Natural killer cell (primary cell): ENCODE measurements around the gene MRPL28. TPM values are rescaled to one million over a fixed set of nuclear protein-coding genes. Genes with fewer than 3 reads are reported as not detected.

ENCODE experiments used
- ATAC-seq, 3 donors: fragments of 150-1000 bp in 2 of 3; fragments of 200-7000 bp in 1 of 3; cut with Tn5 transposase; 1 replicate in 1 of 3; 2 replicates in 2 of 3; pipeline ENCODE4 v1.10.0; 2021; ENCODE audit warnings: mild to moderate bottlenecking in 2 of 3, moderate library complexity in 2 of 3
- DNase-seq, 2 donors: peaks; one replicate each; pipeline versions ENCODE4 v3.0.0 to v3.0.0-alpha.2; 2013 to 2021; ENCODE audit warnings: mixed read lengths in 1 of 2
- H3K27ac ChIP-seq: one replicate; pipeline ENCODE4 v1.5.1; 2013; ENCODE audit warnings: mild to moderate bottlenecking, low read length
- H3K27me3 ChIP-seq: one replicate; pipeline ENCODE4 v1.6.1; 2013; ENCODE audit warnings: low read length; ENCODE audit not compliant: control insufficient read depth, insufficient read depth
- H3K36me3 ChIP-seq: one replicate; pipeline ENCODE4 v1.6.1; 2013; ENCODE audit warnings: low read length; ENCODE audit not compliant: control insufficient read depth, insufficient read depth
- H3K4me1 ChIP-seq: one replicate; pipeline ENCODE4 v1.6.1; 2013; ENCODE audit warnings: low read length; ENCODE audit not compliant: control insufficient read depth, insufficient read depth
- H3K4me3 ChIP-seq: one replicate; pipeline ENCODE4 v1.5.1; 2013; ENCODE audit warnings: low read length
- H3K9me3 ChIP-seq: one replicate; pipeline ENCODE4 v1.6.1; 2013; ENCODE audit warnings: low read length; ENCODE audit not compliant: control insufficient read depth, insufficient read depth
- H3K27ac Mint-ChIP-seq, 2 donors: one replicate each; pipeline ENCODE4 v1.8.0; 2022; ENCODE audit warnings: mild to moderate bottlenecking in 2 of 2, mixed read lengths in 2 of 2, moderate library complexity in 1 of 2
- H3K27me3 Mint-ChIP-seq, 2 donors: one replicate each; pipeline ENCODE4 v1.8.0; 2022; ENCODE audit warnings: low read depth in 2 of 2, mixed read lengths in 2 of 2
- H3K36me3 Mint-ChIP-seq: one replicate; pipeline ENCODE4 v1.8.0; 2022; ENCODE audit warnings: mixed read lengths
- H3K4me1 Mint-ChIP-seq, 2 donors: one replicate each; pipeline ENCODE4 v1.8.0; 2022; ENCODE audit warnings: mixed read lengths in 2 of 2
- H3K4me3 Mint-ChIP-seq: one replicate; pipeline ENCODE4 v1.8.0; 2022; ENCODE audit warnings: mild to moderate bottlenecking, moderate library complexity, mixed read lengths
- H3K9me3 Mint-ChIP-seq, 2 donors: one replicate each; pipeline ENCODE4 v1.8.0; 2022; ENCODE audit warnings: mixed read lengths in 2 of 2
- WGBS: methylation state at CpG from one replicate; pipeline ENCODE4 v1.1.7; 2013; ENCODE audit warnings: missing lambda C conversion rate; ENCODE audit not compliant: insufficient coverage; 5-methylcytosine and 5-hydroxymethylcytosine counted together
- intact Hi-C: fragments of 100-400 bp; cut with micrococcal nuclease; formaldehyde crosslinking; loops from one replicate; pipeline ENCODE4 v1.14.2; 2022
- total RNA-seq, 4 donors: library from RNA; stranded (reverse); fragments of 120-200 nt in 1 of 4; gene quantifications; one replicate each; pipeline versions ENCODE4 v1.2.3 to v1.2.4, GENCODE V29; 2013 to 2022
- TF ChIP-seq, protein P1 (sequence below): fragments of 200-600 bp; IDR thresholded peaks from one replicate; pipeline ENCODE4 v1.8.0; 2022; ENCODE audit warnings: antibody characterized with exemption

MRPL28 gene
- total RNA-seq, 3 donors from 2014 or later (not counting 1 experiment from before 2014, with no cell fraction given): 33.9 to 38.9 (median 37.5) TPM

DNA sequence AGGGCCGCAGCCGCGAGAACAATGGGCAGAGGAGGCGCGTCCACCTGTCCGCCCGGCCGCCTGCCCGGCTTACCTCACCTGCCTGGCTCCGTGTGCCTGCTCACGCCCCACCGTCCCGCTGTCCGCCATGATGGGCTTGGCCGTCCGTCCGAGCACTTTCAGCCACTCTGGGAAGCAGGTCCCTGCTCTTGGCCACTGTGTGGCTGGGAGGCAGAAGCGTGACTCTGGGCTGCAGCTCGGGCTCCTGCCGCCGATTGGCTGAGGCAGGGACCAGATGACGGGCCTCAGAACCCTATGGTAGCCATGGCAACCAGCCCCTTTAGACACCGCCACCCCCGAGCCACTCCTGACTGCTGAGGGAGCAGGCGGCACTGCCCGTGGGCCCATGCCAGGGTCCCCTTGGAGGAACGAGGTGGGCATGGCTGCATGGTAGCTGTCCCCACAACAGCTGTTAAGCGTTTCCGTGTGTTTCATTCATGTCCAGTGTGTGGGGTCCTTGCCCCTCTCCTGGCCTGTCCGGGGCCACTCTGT lies 8.9 kb downstream of the MRPL28 start:
- Mint-ChIP-seq H3K4me1 (peaks cover 7 to 8% of the 10 kb centered on the region in 2 donors), H3K36me3 (no peaks in the 10 kb centered on the region), H3K4me3 (no peak overlapping the region), H3K9me3 (no peaks in the 10 kb centered on the region), H3K27me3 (no peaks in the 10 kb centered on the region), H3K27ac (no peak overlapping the region)
- TF ChIP-seq, protein P1, sequence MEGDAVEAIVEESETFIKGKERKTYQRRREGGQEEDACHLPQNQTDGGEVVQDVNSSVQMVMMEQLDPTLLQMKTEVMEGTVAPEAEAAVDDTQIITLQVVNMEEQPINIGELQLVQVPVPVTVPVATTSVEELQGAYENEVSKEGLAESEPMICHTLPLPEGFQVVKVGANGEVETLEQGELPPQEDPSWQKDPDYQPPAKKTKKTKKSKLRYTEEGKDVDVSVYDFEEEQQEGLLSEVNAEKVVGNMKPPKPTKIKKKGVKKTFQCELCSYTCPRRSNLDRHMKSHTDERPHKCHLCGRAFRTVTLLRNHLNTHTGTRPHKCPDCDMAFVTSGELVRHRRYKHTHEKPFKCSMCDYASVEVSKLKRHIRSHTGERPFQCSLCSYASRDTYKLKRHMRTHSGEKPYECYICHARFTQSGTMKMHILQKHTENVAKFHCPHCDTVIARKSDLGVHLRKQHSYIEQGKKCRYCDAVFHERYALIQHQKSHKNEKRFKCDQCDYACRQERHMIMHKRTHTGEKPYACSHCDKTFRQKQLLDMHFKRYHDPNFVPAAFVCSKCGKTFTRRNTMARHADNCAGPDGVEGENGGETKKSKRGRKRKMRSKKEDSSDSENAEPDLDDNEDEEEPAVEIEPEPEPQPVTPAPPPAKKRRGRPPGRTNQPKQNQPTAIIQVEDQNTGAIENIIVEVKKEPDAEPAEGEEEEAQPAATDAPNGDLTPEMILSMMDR: no peak
- peaks cover 17% of the 10 kb centered on the region for H3K4me1 ChIP-seq
- H3K36me3 ChIP-seq: no peaks in the 10 kb centered on the region
- intact Hi-C loops: no loop called here
- DNase-seq (no peak), ATAC-seq (no peak)
- H3K27me3 ChIP-seq: no peaks in the 10 kb centered on the region
- H3K9me3 ChIP-seq: no peaks in the 10 kb centered on the region
- no peak overlapping the region for H3K27ac ChIP-seq
- no peak overlapping the region for H3K4me3 ChIP-seq
- WGBS: 93% methylated on average over 30 of the region's 30 CpGs

DNA sequence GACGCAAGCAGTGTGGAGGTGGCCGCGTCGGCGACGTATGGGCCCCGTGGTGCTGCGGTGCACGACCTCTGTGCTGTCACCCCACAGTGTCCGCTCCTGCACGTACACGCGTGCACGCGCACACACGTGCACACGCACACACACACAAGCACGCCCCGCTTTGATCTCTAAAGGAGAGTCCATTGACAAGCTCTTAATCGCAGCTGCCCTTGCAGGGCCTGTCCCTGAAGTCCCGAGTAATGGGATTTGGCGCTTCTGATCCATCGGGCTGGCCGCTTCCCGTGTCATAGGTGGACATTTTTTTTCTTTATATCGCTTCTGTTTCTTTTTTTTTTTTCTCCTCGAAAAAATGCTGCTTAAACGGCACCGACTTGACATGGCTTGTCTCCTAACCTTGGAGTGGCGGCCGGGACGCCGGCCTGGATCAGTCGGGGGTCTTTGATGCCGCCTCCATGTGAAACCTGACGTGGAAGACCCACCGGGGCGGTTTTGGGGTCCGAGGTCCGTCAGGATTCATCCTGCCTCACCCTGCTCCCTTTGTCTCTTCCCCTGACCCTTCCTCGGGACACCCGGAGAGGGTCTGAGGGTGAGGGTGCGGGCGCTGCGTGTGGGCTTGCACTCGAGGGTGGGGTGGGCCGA lies 9.5 kb downstream of the MRPL28 start:
- Histone ChIP-seq H3K4me3 (no peak overlapping the region), H3K27ac (no peak overlapping the region), H3K4me1 (peaks cover 23% of the 10 kb centered on the region), H3K27me3 (no peaks in the 10 kb centered on the region), H3K9me3 (no peaks in the 10 kb centered on the region), H3K36me3 (no peaks in the 10 kb centered on the region)
- intact Hi-C loops: no loop called here
- no peak for ATAC-seq
- H3K36me3 Mint-ChIP-seq: no peaks in the 10 kb centered on the region
- peaks cover 7 to 11% of the 10 kb centered on the region in 2 donors for H3K4me1 Mint-ChIP-seq
- DNase-seq: no peak
- H3K27ac Mint-ChIP-seq: no peak overlapping the region
- TF ChIP-seq, protein P1: no peak
- no peaks in the 10 kb centered on the region for H3K9me3 Mint-ChIP-seq
- no peaks in the 10 kb centered on the region for H3K27me3 Mint-ChIP-seq
- H3K4me3 Mint-ChIP-seq: no peak overlapping the region
- 95% methylated on average over 47 of the region's 47 CpGs for WGBS

GRCh38 chr16:359871-360697 lies 10.3 kb downstream of the MRPL28 start:
- no peaks in the 10 kb centered on the region for H3K27me3 Mint-ChIP-seq
- no peak for ATAC-seq
- Histone ChIP-seq H3K36me3 (no peaks in the 10 kb centered on the region), H3K4me1 (peaks cover 30% of the 10 kb centered on the region), H3K27me3 (no peaks in the 10 kb centered on the region), H3K9me3 (no peaks in the 10 kb centered on the region), H3K27ac (no peak overlapping the region), H3K4me3 (no peak overlapping the region)
- TF ChIP-seq, protein P1: no peak
- DNase-seq: no peak
- 88% methylated on average over 47 of the region's 47 CpGs for WGBS
- H3K27ac Mint-ChIP-seq: no peak overlapping the region
- no peak overlapping the region for H3K4me3 Mint-ChIP-seq
- no peaks in the 10 kb centered on the region for H3K36me3 Mint-ChIP-seq
- H3K4me1 Mint-ChIP-seq: peaks cover 14 to 16% of the 10 kb centered on the region in 2 donors
- no peaks in the 10 kb centered on the region for H3K9me3 Mint-ChIP-seq
- intact Hi-C loops: no loop called here
